CD4-positive, alpha-beta T cell treated with Interleukin-12 subunit alpha and Interleukin-12 subunit beta, for 1 hour (primary cell): Measurements from ENCODE around the gene MAP2K2.

Source experiments
- DNase-seq: peaks from one replicate; pipeline ENCODE4 v3.0.0-alpha.2; 2020

MAP2K2 gene

DNA sequence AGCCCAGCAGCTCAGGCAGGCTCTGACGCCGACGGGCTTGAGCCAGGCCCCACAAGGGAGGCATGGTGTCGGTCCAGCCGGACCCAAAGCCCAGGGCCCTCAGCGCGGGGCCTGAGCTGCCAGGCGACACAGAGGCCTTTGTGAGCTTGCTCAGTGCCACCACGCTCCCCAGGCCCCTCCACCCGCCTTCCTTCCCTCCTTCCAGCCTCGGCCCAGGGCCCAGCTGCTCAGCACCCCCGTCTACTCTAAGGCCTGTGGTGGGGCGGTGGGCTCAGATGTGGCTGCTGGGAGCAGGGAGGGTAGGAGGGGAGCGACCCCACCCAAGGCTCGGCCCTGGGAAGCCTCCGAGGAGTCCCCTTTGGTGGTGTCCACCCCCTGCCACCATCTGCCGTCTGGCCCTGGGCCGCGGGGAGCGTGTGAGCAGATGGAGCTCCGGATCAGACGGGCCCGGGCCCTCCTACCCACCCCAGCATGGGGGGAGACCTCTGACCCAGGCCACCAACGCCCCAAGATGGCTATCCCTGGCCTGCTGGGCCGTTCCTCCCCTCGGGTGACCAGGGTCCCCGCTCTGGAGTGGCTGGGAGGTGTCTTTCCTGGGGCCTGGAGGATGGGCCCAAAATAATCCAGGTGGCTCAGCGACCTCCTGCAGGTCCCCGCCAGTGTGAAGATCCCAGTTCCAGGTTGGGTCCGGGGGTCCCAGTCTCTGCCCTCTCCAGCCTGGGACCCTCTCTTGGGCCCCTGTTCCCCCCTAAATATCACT lies 65.0 kb downstream of the MAP2K2 start:
- DNase-seq, result no peak

- DNase-seq, result peak; percentile 54
These were observed 65.8 kb downstream of the MAP2K2 start for GRCh38 chr19:4057931-4058692.

DNA sequence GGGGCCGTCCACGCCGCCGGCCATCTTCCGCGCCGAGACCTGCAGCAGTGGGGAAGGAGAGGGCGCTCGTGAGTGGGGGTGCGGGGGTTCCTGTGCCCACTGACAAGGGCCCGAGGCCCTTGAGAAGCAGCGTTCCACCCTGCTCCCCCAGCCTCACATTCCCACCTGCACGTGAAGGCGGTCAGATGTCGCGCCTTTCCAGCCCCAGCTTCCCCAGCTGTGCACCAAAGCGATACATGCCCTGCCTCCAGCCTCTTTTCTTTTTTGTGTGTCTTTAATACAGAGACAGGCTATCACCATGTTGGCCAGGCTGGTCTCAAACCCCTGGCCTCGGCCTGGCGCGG lies 68.7 kb downstream of the MAP2K2 start:
- no peak for DNase-seq

GRCh38 chr19:4054441-4055208 lies 69.3 kb downstream of the MAP2K2 start:
- DNase-seq, result no peak

- DNase-seq, result no peak
These were observed 70.2 kb downstream of the MAP2K2 start for GRCh38 chr19:4053423-4054324.

DNA sequence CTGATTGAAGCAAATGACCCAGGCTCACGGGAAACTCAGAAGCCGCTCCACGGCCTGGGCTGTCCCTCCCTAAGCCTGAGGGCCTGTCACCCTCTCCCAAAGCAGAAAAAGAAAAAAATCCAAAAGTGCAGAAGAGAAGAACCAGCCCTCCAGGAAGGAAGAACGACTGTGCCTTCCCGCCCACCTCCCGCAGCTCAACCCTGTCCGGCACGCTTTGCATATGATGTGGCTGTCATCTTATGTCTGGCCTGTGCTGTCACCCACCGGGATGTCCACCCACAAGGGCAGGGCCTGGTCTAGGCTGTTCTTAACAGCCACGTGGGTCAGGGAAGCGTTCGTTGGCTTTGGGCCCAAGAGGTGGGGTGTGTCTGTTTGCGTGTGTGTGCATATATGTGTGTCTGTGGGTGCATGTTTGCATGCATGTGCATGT lies 70.9 kb downstream of the MAP2K2 start:
- DNase-seq, result no peak

GRCh38 chr19:4052114-4052992 lies 71.6 kb downstream of the MAP2K2 start:
- DNase-seq, result no peak

GRCh38 chr19:4051175-4052101 lies 72.5 kb downstream of the MAP2K2 start:
- no peak for DNase-seq

GRCh38 chr19:4049432-4049831 lies 74.5 kb downstream of the MAP2K2 start:
- no peak for DNase-seq

DNA sequence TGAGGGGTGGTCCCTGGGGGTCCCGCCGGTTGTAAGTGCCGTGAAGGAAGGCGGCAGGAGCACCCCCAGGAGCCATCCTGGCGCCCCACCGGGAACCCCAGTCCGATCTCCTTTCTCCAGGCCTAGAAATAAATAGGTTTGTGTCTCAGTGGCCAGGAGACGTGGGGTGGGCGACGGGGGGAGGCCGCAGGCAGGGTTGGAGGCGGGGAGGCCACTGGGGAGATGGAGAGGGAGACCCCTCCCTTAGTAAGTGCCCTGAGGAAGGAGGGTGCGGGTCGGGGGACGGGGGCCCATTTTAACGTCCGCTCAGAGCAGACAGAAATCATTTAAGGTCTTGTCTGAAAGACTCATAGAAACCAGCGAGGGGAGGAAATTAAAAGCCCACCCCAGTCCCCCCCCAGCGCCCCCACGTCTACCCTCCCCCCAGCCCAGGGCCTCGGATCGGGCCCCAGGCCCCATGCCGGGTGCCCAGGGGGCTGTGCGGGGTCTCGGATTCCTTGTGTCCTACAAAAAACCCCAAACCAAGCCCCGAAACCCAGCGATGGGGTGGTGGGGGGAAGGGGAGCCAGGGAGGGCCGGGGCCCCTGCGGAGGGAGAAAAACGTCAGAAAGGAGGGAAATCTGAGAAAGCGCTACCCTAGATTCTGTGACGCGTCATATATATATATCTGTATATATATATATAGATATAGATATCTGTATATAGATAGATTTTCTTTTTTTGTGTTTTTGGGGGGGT lies 76.8 kb downstream of the MAP2K2 start:
- DNase-seq, result no peak

DNA sequence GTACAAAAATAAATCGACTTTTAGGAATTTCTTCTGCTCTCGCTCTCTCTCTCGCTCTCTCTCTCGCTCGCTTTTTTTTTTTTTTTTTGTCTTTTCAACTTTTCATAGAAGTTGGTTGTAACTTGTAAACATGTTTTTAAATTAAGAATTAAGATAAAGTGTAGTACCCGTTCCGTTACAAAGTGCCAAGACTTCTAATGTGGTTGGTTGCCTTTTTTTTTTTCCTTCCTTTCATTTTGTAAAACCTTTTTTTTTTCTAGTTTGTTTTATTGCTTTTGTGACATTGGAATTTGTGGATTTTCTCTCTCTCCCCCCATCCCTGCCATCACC lies 77.6 kb downstream of the MAP2K2 start:
- no peak for DNase-seq

DNA sequence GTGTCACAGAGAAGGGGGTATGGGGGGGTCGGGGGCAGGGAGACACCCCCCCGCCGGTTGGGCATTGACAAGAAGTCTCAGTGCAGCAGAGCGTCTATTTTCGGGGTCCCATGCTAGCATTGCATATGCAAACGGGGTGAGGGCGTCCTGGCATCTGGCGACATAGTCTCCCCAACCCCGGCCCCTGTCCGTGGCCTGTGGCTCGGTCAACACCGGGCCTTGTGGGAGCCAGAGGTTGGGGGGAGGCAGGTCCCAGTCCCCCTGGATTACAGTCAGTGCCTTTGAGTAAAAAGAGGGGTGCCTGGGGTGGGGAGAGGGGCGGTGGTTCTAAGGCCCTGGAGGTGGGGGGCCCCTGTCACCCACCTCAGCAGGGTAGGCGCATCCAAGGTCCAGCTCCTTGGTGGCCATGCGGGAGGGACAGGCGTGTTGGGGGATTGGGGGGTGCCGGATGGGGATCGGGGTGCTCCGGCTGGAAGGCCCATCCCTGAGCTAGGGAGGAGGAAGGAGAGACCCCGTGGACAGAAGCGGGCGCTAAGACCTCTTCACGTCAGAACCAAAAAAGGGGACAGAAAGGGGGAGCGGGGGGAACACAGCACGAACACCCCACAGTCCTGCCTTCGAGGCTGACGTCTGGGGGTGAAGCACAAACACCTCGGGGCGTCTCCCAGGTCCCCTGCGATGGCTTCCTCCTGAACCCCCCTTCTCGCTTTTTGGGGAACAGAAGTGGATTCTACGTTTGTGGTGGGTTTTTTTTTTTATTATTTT lies 78.1 kb downstream of the MAP2K2 start:
- DNase-seq, result no peak

- DNase-seq, result no peak
These were observed 78.9 kb downstream of the MAP2K2 start for GRCh38 chr19:4044990-4045465.

- DNase-seq, result no peak
These were observed 79.8 kb downstream of the MAP2K2 start for GRCh38 chr19:4043966-4044715.

DNA sequence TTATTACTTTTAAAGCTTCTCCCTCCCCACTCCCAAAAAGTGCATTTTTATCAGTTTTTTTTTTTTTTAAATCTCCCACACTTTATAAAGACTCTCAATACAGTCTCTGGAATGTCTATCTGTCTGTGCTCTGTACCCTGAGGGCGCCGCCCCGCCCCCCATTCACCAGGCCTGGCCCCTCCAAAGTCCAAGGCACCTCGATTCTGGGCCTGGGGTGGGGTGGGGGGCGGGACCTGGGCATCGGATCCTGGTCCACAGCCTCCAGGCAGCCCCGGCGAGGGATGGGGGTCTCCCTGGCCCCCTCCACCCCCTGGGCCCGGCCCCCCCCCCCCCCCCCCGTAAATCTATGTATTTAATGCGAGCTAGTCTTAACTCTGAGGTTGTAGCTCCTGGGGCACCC lies 80.5 kb downstream of the MAP2K2 start:
- DNase-seq, result no peak

DNA sequence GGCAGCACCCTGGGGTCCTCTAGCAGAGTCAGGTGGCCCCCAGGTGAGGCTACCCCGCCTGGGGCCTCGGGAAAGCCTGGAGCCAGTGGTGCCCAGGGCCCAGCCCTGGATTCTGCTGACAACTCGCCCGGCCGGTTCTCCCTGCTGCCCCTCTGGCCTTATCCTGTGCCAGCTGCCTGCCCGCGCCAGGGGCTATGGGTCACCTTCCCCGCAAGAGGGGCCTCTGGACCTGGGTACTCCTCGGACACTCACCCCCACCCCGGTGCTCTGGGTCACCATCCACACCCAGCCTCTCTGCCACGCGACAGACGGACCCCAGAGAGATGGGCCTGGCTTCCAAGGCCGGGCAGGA lies 81.2 kb downstream of the MAP2K2 start:
- no peak for DNase-seq

DNA sequence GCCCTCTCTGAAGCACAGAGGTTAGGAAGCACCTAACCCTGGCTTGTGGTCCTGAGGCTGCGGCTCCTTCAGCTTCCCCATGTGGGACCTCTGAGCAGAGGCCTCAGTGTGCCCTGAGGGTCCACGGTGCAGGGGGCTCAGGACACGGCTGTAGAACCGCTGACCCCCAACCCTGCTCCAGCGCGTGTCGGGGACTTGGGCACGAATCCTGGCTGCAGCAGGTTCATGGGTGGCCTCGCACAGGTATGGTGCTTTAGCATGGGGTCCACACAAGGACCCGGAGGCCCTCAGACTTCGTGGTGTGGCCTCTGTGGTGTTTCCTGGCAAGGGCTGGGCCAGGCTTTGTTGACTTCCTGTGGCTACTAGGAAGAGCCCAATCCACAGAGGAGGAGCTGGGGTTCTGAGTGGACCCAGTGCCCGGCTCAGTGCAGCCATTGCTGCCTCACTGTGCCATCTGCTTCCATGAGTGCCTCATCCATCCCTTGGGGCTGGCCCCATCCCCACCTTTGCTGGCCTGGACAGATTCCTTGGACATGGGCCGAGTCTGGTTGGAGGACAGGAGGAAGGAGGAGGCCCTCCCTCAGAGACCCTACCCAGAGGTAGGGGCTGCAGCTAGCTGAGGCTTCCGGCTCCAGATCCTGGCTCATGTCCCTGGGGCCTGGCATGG lies 81.7 kb downstream of the MAP2K2 start:
- no peak for DNase-seq
